ENCODE measurements around the gene BDKRB2.

DNA sequence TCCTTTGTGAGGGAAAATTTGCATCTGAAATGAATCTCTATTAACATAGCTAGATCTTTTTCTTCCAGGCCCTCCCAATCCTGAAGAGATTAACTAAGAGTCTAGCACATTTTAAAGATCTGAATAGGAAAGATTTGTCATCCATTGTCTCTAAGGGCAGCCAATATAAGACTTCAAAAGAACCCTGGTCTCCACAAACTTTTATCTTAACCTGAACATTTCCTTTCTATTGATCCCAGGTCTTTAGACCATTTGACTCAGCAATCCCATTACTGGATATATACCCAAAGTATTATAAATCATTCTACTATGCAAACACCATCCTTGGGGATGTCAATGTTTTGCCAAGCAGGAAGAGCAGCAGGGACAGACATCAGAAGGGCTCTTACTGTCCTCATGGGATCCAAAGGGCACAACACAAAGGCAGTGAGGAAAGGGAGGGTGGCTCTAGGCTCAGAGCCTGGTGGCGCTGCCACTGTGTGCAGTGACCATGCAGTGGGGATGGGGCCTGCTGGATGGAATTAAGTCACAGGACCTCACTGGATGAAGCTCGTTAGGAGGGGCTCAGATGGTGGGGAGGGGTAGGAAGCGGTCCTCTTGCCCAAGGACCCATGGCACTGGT is 12.7 kb upstream of the BDKRB2 start:
- TF ChIP-seq CBX3 (IDR thresholded peaks at IDR 0.05; ENCODE audit: low read depth) (no peak), SRF (IDR thresholded peaks at IDR 0.05; ENCODE audit: low read depth) (no peak), CTCF (IDR thresholded peaks at IDR 0.05 in 2 of 3, conservative IDR thresholded peaks at IDR 0.05 in 1 of 3; ENCODE audit: borderline replicate concordance in 1 of 3, insufficient read depth in 1 of 3, low read depth in 2 of 3, low read length in 2 of 3) (no peak), POLR2A (IDR thresholded peaks at IDR 0.05; ENCODE audit: borderline replicate concordance, extremely low read depth, insufficient read depth, insufficient read length) (no peak), EZH2 (IDR thresholded peaks at IDR 0.05) (no peak)

Measured in HCT116 (cell line).